Measurements from ENCODE around the gene PPP1R1C.

Gene PPP1R1C

DNA sequence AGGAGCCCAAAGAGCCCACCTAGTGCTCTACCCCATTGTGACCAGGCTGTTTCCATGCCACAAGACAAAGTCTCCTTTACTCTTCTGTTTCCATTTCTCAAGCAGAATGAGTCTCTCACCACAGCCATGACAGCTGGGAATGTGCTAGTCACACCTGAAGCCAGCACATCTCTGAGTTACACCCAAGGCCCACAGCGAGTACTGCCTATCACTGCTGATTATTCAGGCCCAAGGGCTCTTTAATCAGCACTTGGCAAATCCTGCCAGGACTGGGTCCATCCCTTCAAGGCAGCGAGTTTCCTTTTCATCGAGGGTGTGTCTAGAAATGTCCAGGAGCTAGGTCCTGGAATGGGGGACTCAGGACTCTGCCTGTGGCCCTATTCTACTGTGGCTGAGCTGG lies 14.6 kb upstream of the PPP1R1C start:
- Histone ChIP-seq H3K79me2 (ENCODE audit: insufficient read depth, low read length) (no peaks in the 10 kb centered on the region), H3K9ac (ENCODE audit: low read length) (no peak overlapping the region), H2AFZ (ENCODE audit: low read depth, low read length, severe bottlenecking) (no peak overlapping the region), H3K27ac (ENCODE audit: low read depth, low read length) (no peak overlapping the region), H3K4me2 (ENCODE audit: low read depth, low read length, poor library complexity, severe bottlenecking) (no peak overlapping the region), H3F3A (ENCODE audit: insufficient read depth) (no peaks in the 10 kb centered on the region), H3K36me3 (ENCODE audit: low read length) (no peaks in the 10 kb centered on the region), H3K9me2 (replicated peaks; ENCODE audit: insufficient read depth, low read length) (no peaks in the 10 kb centered on the region), H4K20me1 (ENCODE audit: low read depth, low read length) (no peaks in the 10 kb centered on the region), H3K4me3 (ENCODE audit: insufficient read depth, low read length, poor library complexity, severe bottlenecking) (no peak overlapping the region), H3K9me3 (ENCODE audit: insufficient read depth, low read length) (no peaks in the 10 kb centered on the region), H3K27me3 (ENCODE audit: low read length) (no peaks in the 10 kb centered on the region)
- TF ChIP-seq EZH2phosphoT487 (conservative IDR thresholded peaks at IDR 0.05; ENCODE audit: low read length) (no peak), CTCF (IDR thresholded peaks at IDR 0.05; ENCODE audit: insufficient read depth, low read length, poor library complexity, severe bottlenecking) (no peak)

- no peak overlapping the region for H3K9ac ChIP-seq (ENCODE audit: low read length)
- H3K4me3 ChIP-seq (ENCODE audit: insufficient read depth, low read length, poor library complexity, severe bottlenecking): no peak overlapping the region
- no peak overlapping the region for H3K27ac ChIP-seq (ENCODE audit: low read depth, low read length)
- H3K4me2 ChIP-seq (ENCODE audit: low read depth, low read length, poor library complexity, severe bottlenecking): no peak overlapping the region
- no peaks in the 10 kb centered on the region for H3F3A ChIP-seq (ENCODE audit: insufficient read depth)
- no peak overlapping the region for H2AFZ ChIP-seq (ENCODE audit: low read depth, low read length, severe bottlenecking)
- TF ChIP-seq CTCF (IDR thresholded peaks at IDR 0.05; ENCODE audit: insufficient read depth, low read length, poor library complexity, severe bottlenecking): no peak
- TF ChIP-seq EZH2phosphoT487 (conservative IDR thresholded peaks at IDR 0.05; ENCODE audit: low read length): no peak
- H4K20me1 ChIP-seq (ENCODE audit: low read depth, low read length): no peaks in the 10 kb centered on the region
- no peaks in the 10 kb centered on the region for H3K79me2 ChIP-seq (ENCODE audit: insufficient read depth, low read length)
- H3K9me3 ChIP-seq (ENCODE audit: insufficient read depth, low read length): no peaks in the 10 kb centered on the region
- H3K9me2 ChIP-seq (replicated peaks; ENCODE audit: insufficient read depth, low read length): no peaks in the 10 kb centered on the region
- H3K36me3 ChIP-seq (ENCODE audit: low read length): no peaks in the 10 kb centered on the region
- no peaks in the 10 kb centered on the region for H3K27me3 ChIP-seq (ENCODE audit: low read length)
Observed at GRCh38 chr2:181972431-181973170, 13.1 kb upstream of the PPP1R1C start.

DNA sequence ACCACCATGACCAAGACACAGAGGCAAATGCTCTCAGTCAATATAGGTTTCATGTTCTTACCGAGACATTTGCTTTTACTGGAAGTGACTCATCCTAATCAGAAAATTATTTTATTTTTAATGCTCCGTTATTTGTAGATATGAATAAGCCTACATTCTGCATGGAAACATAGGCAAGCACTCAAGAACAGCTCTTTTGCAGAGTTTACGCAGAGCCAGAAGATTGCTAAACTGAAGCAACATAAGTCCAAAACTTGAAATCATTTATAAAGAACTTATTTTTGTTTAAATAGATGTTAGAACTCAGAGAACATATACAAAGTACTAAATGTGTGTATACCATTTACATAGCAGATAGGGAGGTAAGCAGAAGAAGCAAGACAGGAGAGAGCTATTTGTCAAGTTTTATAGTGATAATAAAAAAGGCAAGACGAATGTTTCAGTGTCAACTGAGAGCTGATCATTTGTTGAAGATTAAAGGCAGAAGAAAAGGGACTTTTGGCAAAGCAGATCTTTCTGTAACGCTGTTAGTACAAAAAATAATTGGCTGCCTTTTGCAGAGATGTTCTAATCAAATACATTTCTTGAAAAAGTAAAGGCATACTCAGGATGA lies 12.4 kb upstream of the PPP1R1C start:
- H3K79me2 ChIP-seq (ENCODE audit: insufficient read depth, low read length): no peaks in the 10 kb centered on the region
- H3K9ac ChIP-seq (ENCODE audit: low read length): no peak overlapping the region
- H3K36me3 ChIP-seq (ENCODE audit: low read length): no peaks in the 10 kb centered on the region
- no peaks in the 10 kb centered on the region for H3K9me3 ChIP-seq (ENCODE audit: insufficient read depth, low read length)
- no peaks in the 10 kb centered on the region for H4K20me1 ChIP-seq (ENCODE audit: low read depth, low read length)
- no peaks in the 10 kb centered on the region for H3F3A ChIP-seq (ENCODE audit: insufficient read depth)
- no peak overlapping the region for H2AFZ ChIP-seq (ENCODE audit: low read depth, low read length, severe bottlenecking)
- no peaks in the 10 kb centered on the region for H3K27me3 ChIP-seq (ENCODE audit: low read length)
- H3K4me3 ChIP-seq (ENCODE audit: insufficient read depth, low read length, poor library complexity, severe bottlenecking): no peak overlapping the region
- TF ChIP-seq EZH2phosphoT487 (conservative IDR thresholded peaks at IDR 0.05; ENCODE audit: low read length) (no peak), CTCF (IDR thresholded peaks at IDR 0.05; ENCODE audit: insufficient read depth, low read length, poor library complexity, severe bottlenecking) (no peak)
- no peak overlapping the region for H3K27ac ChIP-seq (ENCODE audit: low read depth, low read length)
- H3K4me2 ChIP-seq (ENCODE audit: low read depth, low read length, poor library complexity, severe bottlenecking): no peak overlapping the region
- no peaks in the 10 kb centered on the region for H3K9me2 ChIP-seq (replicated peaks; ENCODE audit: insufficient read depth, low read length)
